Measurements from ENCODE around the gene AKR1A1. TPM values are rescaled to one million over a fixed set of nuclear protein-coding genes. Genes with fewer than 3 reads are reported as not detected.
"Not testable (repeated sequence)": the region's sequence is repeated elsewhere in the genome, so short reads cannot be mapped to it uniquely, and the experiment has no call there.

The AKR1A1 gene
- 175 TPM for total RNA-seq

DNA sequence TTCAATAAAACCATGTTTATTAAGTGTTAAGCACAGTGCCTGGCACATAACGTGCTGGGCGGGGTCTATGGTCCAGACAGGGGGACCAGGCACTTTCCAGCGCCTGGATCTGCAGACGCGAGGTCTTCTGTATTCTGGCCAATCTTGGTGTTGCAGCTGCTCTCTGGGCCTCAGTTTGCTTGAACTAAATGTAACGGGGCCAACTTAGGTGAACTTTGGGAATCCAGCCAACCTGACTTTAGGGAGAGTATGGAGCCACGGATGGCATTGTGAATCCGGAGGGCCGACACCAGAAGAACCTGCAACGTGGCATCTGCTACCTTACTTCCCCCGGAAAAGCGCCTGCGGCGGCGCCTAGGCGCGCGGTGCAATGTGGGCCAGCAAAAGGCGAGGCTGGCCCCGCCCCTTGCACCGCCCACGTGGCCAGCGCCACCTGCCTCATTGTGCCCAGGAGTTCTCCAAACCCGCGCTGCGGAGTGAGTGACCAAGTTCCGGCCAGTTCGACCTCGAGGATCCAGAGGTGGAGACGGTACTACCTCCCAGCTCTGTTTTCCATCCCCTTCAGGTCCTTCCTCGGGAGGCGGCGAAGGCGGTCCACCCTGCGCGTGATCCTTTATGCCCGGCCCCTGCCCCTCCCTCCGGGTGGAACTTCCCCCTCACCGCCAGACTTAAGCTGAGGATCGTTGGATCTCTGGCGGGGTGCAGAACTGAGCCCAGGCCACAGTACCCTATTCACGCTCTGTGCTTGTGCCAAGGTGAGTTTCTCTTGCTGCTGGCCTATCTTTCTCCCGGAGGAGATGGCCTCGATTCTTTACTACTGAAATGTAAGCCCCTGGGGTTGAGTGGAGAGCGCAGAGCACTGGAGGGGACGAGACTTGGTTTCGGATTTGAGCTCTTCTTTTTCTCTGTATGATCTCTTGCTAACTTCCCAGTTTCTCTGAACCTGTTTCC is at the start of gene AKR1A1:
TSS of gene AKR1A1 (plus strand) at position 426 of the 951 bp plus-strand sequence. CDS start 10,969 bp downstream, outside the sequence.
- peak; percentile 81 to 92 (median 89) for DNase-seq (ENCODE audit: low read depth in 2 of 3, low spot score in 2 of 3)

DNA sequence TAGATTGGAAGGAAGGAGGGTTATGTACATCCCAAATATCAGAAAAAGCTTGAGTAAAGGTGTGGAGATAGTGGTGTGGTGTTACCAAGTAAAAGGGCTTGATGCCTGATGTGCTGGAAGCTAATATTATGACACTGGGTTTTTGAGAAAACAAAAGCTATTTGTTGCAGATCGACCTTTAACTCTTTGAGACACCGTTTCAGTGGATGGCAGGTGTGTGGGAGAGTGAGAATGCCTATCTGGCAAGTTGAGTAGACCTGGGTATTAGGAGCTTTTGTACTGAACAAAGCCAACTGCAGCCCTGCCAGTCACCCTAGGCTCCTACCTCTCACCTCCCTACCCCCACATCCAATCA is 49.1 kb upstream of the AKR1A1 start:
- DNase-seq (ENCODE audit: low read depth in 2 of 3, low spot score in 2 of 3), result no peak

GRCh38 chr1:45503462-45504360 is 46.9 kb upstream of the AKR1A1 start:
- no peak for DNase-seq (ENCODE audit: low read depth in 2 of 3, low spot score in 2 of 3)

DNA sequence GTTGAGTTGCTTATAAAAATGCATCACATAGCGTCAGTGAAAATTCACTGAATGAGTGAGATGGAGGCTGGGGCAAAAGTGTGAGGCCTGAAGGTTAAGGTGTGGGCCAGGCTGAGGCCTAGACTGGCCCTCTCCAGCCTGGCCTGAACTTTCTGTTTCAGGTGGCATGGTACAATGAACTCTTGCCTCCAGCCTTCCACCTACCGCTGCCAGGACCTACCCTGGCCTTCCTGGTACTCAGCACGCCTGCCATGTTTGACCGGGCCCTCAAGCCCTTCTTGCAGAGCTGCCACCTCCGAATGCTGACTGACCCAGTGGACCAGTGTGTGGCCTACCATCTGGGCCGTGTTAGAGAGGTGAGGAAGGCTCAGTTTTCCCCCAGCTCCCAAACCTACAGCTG is 43.4 kb upstream of the AKR1A1 start:
- no peak for DNase-seq (ENCODE audit: low read depth in 2 of 3, low spot score in 2 of 3)

- no peak for DNase-seq (ENCODE audit: low read depth in 2 of 3, low spot score in 2 of 3)
These were observed 42.7 kb upstream of the AKR1A1 start for GRCh38 chr1:45507893-45508292.

DNA sequence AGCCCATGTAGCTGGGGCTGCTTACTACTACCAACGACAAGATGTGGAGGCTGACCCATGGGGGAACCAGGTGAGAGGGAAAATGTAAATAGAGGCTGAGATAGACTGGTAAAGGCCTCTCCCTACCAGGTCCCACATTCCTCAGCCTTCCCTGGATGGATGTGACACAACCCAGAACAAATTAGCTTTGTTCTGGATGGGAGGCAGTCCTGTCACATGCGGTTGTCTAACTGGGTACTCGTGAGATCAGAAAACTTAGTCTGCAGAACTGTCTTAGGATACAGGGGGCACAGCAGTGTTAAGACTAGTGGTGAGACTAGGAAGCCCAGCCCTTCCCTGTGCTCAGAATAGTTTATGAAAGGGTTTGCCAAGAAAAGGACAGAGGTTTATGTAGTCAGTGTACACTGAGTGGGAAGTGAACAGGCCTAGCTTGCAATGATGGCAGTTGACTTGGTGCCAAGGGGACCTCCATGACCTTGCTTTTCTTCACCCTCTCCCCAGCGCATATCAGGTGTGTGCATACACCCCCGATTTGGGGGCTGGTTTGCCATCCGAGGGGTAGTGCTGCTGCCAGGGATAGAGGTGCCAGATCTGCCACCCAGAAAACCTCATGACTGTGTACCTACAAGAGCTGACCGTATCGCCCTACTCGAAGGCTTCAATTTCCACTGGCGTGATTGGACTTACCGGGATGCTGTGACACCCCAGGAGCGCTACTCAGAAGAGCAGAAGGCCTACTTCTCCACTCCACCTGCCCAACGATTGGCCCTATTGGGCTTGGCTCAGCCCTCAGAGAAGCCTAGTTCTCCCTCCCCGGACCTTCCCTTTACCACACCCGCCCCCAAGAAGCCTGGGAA is 42.1 kb upstream of the AKR1A1 start:
- no peak for DNase-seq (ENCODE audit: low read depth in 2 of 3, low spot score in 2 of 3)

GRCh38 chr1:45510036-45510971 is 40.3 kb upstream of the AKR1A1 start:
- no peak for DNase-seq (ENCODE audit: low read depth in 2 of 3, low spot score in 2 of 3)

DNA sequence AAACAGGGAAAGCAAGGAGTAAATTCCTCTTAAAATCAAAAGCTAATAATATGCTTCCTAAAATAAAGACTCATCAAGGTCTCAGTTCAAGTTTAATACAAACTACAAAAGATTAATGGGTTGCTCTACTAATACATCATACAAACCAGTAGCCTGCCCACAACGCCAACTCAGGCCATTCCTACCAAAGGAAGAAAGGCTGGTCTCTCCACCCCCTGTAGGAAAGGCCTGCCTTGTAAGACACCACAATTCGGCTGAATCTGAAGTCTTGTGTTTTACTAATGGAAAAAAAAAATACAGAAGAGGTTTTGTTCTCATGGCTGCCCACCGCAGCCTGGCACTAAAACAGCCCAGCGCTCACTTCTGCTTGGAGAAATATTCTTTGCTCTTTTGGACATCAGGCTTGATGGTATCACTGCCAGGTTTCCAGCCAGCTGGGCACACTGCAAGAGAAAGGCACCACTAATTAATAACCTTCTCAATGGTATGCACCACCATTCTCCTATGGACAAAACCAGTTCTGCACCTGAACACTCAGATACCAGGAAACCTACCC is 39.6 kb upstream of the AKR1A1 start:
- no peak for DNase-seq (ENCODE audit: low read depth in 2 of 3, low spot score in 2 of 3)

- DNase-seq (ENCODE audit: low read depth in 2 of 3, low spot score in 2 of 3), result peak in 2 of 3 donors; percentile 67 to 74
These were observed 38.0 kb upstream of the AKR1A1 start for GRCh38 chr1:45512641-45513054.

GRCh38 chr1:45513532-45514260 is 36.9 kb upstream of the AKR1A1 start:
- DNase-seq (ENCODE audit: low read depth in 2 of 3, low spot score in 2 of 3), result not testable (repeated sequence)

- no peak for DNase-seq (ENCODE audit: low read depth in 2 of 3, low spot score in 2 of 3)
These were observed 34.6 kb upstream of the AKR1A1 start for GRCh38 chr1:45516036-45516435.

GRCh38 chr1:45516465-45516864 is 34.2 kb upstream of the AKR1A1 start:
- no peak for DNase-seq (ENCODE audit: low read depth in 2 of 3, low spot score in 2 of 3)

DNA sequence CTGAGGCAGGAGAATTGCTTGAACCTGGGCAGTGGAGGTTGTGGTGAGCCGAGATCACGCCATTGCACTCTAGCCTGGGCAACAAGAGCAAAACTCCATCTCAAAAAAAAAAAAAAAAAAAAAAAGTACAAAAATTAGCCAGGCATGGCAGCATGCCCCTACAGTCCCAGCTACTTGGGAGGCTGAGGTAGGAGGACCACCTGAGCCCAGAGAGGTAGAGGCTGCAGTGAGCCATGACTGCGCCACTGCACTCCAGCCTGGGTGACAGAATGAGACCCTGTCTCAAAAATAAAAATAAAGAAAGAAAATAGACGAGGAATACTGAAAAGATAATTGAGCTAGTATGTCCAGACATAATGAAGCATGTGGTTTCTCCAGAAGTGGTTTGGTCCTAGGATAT is 32.3 kb upstream of the AKR1A1 start:
- not testable (repeated sequence) for DNase-seq (ENCODE audit: low read depth in 2 of 3, low spot score in 2 of 3)

DNA sequence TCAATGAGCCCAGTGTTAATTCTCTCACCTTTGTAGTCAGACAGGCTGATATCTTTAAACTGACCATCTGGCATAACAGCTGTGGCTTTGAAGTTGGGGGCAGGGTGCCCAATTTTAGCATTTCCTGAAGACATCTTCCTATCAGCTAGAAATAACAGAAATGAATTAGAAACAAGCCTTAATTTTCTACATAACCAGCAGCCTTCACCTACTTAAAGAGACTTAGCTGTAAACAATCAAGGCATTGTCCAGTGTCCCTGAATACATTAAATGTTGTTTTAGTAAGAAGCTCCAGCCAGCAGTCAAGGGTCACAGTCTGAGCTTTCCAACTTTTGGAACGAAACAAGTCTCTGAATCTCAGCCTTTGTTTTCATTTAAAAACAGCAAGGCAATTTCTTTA is 31.7 kb upstream of the AKR1A1 start:
- DNase-seq (ENCODE audit: low read depth in 2 of 3, low spot score in 2 of 3), result no peak

DNA sequence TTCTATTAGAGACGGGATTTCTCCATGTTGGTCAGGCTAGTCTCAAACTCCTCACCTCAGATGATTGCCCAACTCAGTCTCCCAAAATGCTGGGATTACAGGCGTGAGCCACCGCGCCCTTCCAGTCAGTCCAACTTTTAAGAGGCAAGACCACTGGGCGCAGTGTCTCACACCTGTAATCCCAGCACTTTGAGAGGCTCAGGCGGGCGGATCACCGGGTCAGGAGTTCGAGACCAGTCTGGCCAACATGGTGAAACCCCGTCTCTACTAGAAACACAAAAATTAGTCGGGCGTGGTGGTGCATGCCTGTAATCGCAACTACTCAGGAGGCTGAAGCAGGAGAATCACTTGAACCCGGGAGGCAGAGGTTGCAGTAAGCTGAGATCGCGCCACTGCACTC is 30.9 kb upstream of the AKR1A1 start:
- DNase-seq (ENCODE audit: low read depth in 2 of 3, low spot score in 2 of 3), result not testable (repeated sequence)

DNA sequence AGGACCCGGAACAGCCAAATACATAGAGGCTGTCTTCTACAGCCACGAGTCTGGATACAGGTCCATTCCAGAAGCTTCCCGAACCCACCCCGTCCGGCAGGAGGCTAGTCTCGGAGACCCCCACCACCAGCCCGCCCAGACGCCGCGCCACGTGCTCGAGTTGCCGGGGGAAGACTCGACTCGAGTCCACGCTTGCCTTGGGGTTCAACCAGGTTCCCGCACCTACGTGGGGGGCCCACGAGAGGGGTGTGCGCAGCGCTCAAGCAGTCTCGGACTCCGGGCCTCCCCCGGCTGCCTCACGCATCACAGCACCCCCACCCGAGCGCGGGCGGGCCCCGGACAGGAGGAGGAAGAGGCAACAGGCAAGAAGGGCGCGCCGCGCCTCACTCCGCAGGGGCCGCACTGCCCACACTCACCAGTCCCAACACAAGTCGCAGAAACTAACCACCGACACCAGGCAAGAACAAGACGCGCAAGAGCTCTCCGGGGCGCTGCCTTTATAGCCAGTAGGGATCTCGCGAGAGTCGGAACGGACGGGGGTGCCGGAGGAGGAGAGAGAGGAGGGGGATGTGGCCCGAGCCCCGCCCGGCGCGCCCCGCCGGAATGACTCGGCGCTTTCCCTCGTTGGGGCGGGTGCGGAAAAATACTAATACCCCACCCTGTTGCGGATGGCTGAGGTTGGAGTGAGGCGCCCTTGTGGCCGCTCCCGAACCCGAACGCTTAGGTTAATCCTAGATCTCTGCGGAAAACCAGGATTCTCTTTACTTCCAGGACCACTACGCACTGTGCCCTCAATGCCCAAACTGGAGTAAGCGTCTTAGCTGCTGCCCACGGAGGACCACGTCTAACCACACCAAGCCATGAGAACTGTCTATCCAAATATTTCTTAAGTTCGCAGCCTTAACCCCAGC is 29.0 kb upstream of the AKR1A1 start, which contains the start of gene PRDX1:
TSS of gene PRDX1 (minus strand) at position 472 of the 911 bp plus-strand sequence. CDS start 2,841 bp downstream, outside the sequence.
- DNase-seq (ENCODE audit: low read depth in 2 of 3, low spot score in 2 of 3), result peak; percentile 95 to 99 (median 96)

Measured in hematopoietic multipotent progenitor cell (in vitro differentiated cells).